HG02623 (cell line): Measurements from ENCODE around the gene ATP6V1B1.

Experiments used
- ATAC-seq: cut with Tn5 transposase; IDR thresholded peaks from one replicate; pipeline ENCODE4 v1.9.1; 2021; ENCODE audit warnings: moderate library complexity; ENCODE audit not compliant: unreplicated experiment

The ATP6V1B1 gene

GRCh38 chr2:70935468-70936164 is at the start of gene ATP6V1B1:
ATP6V1B1 (plus strand) TSS chr2:70935900; CDS start chr2:70935955, 55 bp downstream.
- ATAC-seq: no peak

- no peak for ATAC-seq
Observed at GRCh38 chr2:70886541-70886987, 49.1 kb upstream of the ATP6V1B1 start.

DNA sequence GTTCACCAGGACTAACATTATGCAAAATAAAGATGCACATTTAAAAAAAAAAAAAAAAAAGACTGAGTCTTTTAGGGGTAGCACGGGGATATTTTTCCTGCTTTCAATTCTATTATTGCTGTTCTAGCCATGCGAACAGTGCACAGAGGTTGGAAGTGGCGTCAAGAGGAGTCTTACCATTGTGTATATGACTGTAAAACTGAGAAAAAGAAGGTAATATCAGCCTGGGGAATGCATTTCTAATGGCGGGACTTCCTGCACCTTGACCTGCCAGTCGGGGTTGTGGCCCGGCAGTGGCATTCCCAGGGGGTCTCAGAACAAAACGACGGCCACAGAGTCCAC is 48.5 kb upstream of the ATP6V1B1 start:
- no peak for ATAC-seq

DNA sequence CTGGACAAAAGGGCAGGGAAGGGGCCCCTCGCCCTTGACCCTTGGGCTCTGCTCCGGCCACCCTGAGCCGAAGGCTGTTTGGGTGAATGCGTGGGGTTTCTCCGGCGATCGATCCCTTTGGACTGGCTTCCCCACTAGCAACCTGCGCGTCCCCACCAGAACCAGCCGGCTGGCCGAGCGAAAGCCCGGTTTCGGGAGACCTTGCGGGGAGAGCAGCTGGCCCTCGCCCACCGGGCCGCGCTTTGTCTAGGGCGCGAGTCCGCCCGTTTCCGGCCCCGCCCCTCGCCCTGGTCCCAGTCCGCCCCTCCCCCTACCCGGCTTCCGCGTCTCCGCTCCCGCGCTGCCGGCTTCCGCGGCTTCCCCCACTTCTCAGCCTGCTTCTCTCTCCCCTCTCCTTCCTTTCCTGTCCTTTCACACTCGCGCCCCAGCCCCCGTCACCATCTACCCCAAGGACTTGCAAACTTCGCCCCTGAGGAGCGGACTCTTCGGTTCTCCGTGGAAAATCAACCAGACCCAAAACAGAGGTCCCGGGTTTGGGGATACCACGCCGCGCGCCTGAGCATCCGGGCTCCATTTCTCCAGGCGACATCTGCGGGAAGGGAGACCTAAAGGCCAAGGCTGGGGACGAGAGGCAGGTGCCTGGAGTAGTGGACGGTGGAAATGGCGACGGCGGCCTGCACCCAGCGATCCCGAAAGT is 48.0 kb upstream of the ATP6V1B1 start:
- no peak for ATAC-seq

DNA sequence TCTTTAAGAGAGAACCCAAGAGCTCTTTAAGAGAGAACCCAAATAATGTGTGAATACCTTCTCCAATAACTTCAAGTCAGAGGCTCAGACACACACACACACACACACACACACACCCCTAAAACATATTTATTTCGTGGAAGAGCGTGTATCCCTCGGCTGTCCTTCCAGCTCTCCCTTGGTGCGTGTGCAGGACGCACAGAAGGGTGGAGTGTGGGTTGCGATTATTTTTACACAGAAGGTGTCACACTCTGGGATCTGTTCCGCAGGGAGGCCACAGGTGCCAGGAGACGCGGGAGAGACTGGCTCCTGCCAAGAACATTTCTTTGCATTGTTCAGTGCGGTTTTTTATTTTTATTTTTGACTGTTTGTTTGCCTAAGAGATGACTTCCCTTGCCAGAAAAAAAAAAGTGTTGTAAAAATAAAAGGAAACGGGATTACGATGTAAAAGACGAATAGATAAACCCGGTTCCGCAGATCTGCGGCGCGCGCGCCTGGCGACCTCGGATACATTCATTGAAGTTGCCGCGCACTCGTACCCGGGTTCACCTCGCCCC is 47.3 kb upstream of the ATP6V1B1 start:
- ATAC-seq: no peak

DNA sequence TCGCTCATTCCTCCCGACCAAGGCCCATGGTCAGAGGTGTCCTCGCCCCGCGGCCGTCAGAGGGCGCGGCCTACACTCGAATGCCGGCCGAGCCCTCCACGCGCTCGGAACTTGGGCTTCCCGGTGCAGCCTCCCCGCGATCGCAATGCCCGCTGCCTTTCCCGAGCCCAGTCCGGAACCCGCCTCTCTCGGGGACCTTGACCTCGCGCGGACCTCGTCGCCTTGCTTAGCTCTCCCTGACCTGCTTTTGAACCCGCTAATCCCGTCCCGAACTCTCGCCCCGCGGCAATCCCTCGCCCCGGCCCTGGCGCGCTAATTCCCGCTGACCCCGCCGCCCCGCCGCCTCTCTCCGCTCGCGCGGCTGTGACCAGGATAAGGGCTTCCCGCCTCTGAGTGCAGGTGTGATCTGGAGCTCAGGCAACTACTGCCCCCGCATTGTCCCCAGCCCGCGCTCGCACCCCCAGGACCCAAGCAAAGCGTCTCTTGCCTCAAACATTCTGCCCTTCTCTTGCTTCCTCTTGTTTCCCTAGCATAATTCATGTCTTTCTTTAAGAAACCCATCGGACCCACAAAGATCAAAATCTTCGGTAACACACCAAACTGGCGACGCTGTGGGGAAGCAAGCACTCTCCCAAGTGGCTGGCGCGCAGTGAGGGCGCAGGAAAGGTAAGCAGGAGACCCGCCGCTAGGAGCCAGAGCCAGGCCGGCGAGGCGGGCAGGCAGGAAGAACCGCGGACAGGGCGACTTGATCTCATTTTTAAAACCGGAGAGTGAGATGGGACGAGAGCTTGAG is 46.6 kb upstream of the ATP6V1B1 start:
- no peak for ATAC-seq

- ATAC-seq: no peak
Observed at GRCh38 chr2:70889716-70890037, 46.0 kb upstream of the ATP6V1B1 start.

DNA sequence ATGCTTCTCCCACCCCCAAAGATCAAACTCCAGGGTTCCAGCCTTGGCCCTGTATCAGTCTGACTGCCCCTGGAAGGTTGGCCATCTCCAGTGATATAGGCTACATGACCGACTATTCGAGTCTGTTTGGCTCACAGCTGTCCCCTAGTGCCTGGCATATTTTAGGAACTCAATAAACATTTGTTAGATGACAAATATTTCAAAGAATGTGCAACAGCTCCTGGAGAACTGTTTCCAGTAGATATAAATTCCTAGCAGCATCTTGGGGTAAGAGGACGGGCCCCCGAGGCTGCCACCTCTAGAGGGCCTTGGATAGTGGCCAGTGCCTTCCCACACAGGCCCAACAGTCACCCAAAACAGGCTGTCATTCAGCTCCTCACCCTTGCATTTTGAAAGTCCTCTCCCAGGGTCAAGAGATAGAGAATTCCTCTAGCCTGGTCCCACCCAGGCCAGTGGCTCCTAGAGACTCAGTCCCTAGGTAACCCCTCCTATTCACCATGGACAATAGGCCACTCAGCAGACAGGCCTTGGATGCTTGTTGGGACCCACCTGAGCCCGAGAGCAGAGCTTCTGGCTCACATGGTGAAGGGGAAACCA is 45.1 kb upstream of the ATP6V1B1 start:
- no peak for ATAC-seq

GRCh38 chr2:70891572-70892357 is 43.9 kb upstream of the ATP6V1B1 start:
- no peak for ATAC-seq

DNA sequence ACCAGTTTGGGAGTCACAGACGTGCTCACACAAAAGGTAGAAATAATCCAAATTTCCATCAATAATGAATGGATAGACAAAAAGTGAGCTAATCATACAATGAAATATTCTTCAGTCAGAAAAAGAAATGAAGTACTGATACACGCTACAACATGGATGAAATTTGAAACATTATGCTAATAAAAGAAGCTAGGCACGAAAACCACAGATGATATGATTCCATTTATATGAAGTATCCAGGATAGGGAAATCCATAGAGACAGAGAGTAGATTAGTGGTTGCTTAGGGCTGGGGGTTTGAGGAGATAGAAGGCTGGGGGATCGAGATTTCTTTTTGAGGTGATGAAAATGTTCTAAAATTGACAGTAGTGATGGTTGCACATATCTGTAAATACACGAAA is 43.0 kb upstream of the ATP6V1B1 start:
- ATAC-seq: no peak

GRCh38 chr2:70893186-70893585 is 42.5 kb upstream of the ATP6V1B1 start:
- ATAC-seq: no peak

DNA sequence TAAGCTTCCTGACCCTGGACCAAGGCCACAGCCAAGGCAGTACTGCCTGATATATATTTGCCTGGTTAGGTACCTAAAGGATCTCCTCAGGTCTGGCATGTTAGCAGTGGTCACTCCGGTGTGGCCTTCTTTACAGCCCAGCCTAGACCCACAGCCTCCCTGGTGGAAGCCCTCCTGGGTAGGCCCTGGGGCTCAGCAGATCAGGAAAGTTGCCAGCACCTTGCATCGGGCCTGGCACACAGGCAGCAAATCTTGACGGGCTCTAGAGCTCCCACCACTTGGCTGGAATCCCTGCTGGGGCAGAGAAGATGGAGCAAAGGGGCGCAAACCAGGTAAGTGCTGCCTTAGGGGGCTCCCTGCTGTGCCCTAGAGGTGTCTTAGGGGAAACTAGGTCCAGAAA is 40.9 kb upstream of the ATP6V1B1 start:
- no peak for ATAC-seq

DNA sequence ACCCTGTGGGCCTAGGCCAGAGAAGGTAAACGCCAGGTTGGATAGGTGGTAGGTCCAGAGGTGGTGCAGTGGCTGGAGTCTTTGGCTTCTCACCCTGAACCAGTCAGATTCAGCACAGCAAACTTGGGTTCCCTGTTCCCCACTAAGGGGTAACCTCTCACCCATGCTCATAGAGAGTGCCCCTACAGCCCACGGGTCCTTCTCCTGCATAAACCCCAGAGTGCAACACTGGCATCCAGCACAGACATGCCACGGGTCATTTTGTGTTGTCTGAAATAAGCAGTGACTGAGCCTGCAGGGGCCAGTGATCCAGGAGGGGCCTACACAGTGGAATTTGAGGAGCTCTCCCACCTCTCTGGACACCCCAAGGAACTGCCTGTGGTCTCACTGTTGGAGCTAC is 40.5 kb upstream of the ATP6V1B1 start:
- no peak for ATAC-seq

DNA sequence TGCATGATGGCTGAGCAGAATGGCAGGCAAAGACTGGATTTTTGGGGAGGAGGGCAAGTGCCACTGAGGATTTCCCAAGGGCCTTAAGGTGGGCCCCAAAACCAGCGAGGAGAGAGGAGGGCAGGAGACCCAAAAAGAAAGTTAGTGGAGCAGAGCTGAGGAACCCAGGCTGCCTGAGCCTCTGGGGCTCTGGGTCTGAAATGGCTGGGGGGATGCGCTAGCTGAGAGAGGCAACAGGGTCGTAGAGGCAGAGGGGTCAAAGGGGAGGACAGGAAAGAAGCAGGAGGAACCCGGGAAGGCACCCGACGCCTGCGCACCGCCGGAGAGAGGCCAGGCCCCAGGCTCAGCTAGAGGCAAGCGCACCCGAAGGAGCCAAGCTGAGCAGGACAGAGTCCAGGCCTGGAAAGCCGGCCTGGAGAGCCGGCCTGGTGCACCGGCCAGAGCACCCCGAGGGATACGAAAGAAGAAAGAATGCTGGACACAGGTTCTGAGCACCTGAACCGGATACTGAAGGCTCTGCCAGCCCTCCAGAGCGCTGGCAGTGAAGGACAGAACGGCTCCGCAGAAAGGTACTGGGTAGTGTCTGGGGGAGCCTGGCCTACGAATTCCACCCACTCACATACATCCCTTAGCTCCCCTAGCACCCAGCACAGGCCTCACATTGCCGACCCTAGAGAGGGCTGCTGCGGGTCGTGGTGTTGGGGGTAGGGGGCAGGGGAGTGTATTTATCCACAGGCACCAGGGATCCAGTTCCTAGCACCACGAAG is 39.5 kb upstream of the ATP6V1B1 start:
- no peak for ATAC-seq

DNA sequence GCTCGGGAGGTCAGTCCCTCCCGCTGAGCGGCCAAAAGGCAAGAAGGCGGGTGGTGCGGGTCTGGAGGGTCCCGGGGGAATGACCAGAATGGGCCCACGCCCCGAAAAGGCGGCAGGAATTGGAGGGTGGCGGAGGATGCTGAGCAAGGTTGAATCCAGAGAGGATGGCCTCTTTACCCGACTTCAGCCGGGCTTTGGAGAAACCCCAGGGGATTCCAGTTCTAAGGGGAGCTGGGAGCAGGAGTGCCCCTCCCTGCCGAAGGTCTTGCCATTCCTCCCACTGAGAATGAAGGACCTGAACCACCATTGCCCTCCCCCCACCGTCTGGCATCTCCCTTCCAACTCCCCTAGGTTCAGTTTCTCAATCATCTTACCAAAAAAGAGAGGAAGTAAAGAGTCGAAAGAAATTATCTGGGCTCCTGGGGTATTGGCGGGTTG is 38.9 kb upstream of the ATP6V1B1 start:
- no peak for ATAC-seq

DNA sequence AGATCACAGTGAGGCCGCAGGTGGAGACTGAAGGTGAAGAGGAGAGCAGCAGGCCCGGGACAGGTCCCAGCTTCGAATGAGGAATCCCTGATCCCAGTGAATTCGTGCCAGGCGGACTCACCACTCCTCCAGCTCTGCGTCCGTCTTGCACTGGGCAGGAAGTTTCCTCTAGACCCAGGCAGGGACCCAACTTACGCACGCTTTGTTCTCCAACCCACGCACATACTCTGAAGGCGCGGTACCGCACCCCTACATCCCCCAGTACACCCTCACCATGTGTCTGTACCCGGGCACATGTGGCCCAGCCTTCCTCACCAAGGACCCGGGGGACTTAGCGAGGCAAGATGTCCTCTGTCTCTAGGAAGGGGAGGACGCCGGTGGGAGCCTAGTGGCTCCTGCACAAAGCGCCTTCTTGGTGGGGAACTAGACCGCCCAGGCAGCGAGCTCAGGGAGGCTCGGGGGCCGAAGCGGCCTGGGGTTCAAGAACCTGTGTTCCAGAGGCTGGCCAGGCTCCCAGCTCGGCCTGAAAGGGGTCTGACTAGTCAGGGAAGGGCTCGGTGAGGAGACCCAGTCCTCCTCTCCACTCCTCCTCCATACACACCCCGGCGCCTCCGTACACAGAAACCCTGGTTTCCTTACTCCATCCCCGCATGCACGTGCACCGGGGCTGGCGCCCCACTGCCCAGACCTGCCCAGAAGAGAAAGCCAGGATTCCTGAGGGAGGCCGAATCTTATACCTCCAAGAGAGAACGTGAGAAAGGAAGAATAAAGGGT is 38.3 kb upstream of the ATP6V1B1 start:
- ATAC-seq: no peak

GRCh38 chr2:70897977-70898226 is 37.8 kb upstream of the ATP6V1B1 start:
- ATAC-seq: no peak

DNA sequence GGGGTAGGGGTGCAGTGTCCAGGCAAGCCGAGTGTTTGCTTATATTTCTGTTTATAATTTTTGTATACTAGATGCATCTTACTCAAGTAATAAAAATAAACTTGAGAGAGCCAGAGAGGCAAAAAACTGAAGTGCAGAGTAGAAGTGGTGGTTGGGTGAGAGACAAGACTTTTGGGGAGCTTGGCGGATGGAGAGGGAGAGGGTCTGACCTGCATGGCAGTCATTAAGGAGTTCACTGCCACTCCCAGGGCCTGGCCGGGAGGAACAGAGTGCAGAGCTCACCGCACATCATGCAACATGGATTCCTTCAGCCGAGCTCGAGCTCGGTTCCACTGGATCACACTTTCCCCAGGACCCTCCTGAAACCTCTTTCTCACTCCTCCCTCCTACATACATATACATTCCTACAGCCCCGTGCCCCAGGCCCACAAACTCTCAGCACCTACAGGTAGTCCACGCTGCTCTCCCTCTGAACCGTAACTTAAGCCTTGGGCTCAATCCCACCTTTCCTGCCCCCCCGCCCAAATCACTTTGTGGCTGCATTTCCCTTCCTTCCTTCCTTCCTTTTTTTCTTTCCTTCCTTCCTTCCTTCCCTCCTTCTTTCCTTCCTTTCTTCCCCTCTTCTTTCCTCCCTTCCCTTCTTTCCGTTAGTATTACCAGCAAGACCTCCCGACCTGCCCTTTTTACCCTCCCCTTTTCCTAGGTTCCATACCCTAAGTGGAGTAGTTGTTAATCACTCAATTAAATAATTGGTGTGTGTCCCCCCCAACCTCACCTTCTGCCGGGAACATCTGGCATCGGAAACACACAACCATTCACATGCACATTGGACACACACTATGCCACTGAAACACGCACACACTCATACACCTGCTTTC is 37.1 kb upstream of the ATP6V1B1 start:
- ATAC-seq: no peak
